Activated CD8-positive, alpha-beta memory T cell treated with anti-CD3 and anti-CD28 coated beads, Interleukin-2, amount 10 ng/mL, durations not matched to agents 7 days and 5 days (primary cell): ENCODE data around the gene SEC61A2. TPM values are rescaled to one million over a fixed set of nuclear protein-coding genes. Genes with fewer than 3 reads are reported as not detected.

Experiments
- ATAC-seq: fragments of 150-1000 bp; cut with Tn5 transposase; one replicate; pipeline ENCODE4 v1.10.0; 2021; ENCODE audit warnings: moderate library complexity
- CTCF ChIA-PET: fragments of 350-600 bp; sonication (Branson Sonifier 250); formaldehyde crosslinking; loops from one replicate; lab custom pipeline; 2021; ENCODE audit warnings: antibody characterized with exemption; lab: Charles Lee
- DNase-seq: peaks from one replicate; pipeline ENCODE4 v3.0.0-alpha.2; 2020
- H3K27ac Mint-ChIP-seq: one replicate; pipeline ENCODE4 v1.8.0; 2021; ENCODE audit warnings: mild to moderate bottlenecking, mixed read lengths
- H3K27me3 Mint-ChIP-seq: one replicate; pipeline ENCODE4 v1.8.0; 2021; ENCODE audit warnings: mixed read lengths
- H3K36me3 Mint-ChIP-seq: one replicate; pipeline ENCODE4 v1.8.0; 2021; ENCODE audit warnings: mild to moderate bottlenecking, mixed read lengths
- H3K4me1 Mint-ChIP-seq: one replicate; pipeline ENCODE4 v1.8.0; 2021; ENCODE audit warnings: mixed read lengths
- H3K4me3 Mint-ChIP-seq: one replicate; pipeline ENCODE4 v1.8.0; 2021; ENCODE audit warnings: mild to moderate bottlenecking, moderate library complexity, mixed read lengths
- H3K9me3 Mint-ChIP-seq: one replicate; pipeline ENCODE4 v1.8.0; 2022; ENCODE audit warnings: low read depth, mixed read lengths
- total RNA-seq, 2 experiments: library from RNA; stranded (reverse); gene quantifications; one replicate each; pipeline ENCODE4 v1.2.3, GENCODE V29; 2021

Gene SEC61A2
- total RNA-seq, 2 experiments from 2014 or later = 13.9 to 16.1 TPM

DNA sequence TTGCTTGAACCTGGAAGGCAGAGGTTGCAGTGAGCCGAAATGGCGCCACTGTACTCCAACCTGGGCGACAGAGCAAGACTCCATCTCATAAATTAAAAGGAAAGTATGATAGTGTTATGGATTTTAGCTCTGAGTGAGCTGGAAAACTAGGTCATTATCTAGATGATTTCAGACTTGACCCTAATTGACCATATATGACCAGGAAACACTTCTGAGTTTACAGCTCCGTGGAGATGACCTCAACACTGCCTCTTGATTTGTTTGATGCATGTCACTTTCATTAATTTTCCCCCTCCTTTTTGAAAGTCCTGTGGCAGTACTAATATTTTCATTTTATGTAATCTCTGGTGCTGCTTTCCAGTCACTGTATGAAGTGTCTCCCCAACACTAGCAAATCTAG, 7.8 kb upstream of the SEC61A2 start:
- ATAC-seq (no peak), DNase-seq (no peak)
- Mint-ChIP-seq H3K36me3 (peaks cover 46% of the 10 kb centered on the region), H3K4me1 (peaks cover 28% of the 10 kb centered on the region), H3K27me3 (no peaks in the 10 kb centered on the region), H3K4me3 (peak overlapping the region; percentile 62), H3K27ac (peak overlapping the region; percentile 93), H3K9me3 (no peaks in the 10 kb centered on the region)
- CTCF ChIA-PET = no interaction called here

DNA sequence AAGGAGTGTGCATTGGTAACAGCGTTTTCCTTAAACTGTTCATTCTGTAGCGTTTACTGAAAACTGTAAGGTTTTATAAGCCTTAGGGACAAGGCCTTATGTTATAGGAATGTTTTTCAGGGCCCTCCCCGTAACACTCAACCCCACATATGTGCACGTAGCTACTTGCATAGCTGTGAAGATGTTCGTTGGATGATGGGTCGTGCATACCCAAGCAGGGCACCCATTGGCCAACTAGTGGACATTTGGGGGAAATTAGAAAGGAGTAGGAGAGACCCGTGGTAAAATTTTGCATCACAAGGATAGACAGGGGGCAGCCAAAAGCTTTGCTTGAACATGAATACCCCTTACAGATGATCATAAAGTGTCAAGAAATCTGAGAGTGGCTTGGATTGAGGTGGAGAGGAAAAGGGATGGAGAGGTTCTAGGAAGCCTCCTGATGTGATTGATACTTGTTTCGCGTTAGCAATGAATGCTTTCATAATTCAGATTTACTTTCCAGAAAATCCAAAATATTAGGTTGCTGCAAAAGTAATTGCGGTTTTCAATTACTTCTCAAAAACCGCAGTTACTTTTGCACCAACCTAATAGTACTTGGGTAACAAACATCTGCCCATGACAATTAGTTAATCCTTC, 878 bp downstream of the SEC61A2 start:
- peaks cover 16% of the 10 kb centered on the region for H3K36me3 Mint-ChIP-seq
- ATAC-seq (peak; percentile 32), DNase-seq (peak; percentile 71)
- no peaks in the 10 kb centered on the region for H3K9me3 Mint-ChIP-seq
- peaks cover 27% of the 10 kb centered on the region for H3K4me1 Mint-ChIP-seq
- H3K27ac Mint-ChIP-seq = peak overlapping the region; percentile 87
- peak overlapping the region; percentile 89 for H3K4me3 Mint-ChIP-seq
- H3K27me3 Mint-ChIP-seq = no peaks in the 10 kb centered on the region
- CTCF ChIA-PET = interaction anchor here (1.1 to 1.6 kb wide), 4 partner anchors 48 to 347 kb away, joined by 3 to 9 read pairs (median 3); partner anchors contain the start of genes CDC123 and NUDT5

DNA sequence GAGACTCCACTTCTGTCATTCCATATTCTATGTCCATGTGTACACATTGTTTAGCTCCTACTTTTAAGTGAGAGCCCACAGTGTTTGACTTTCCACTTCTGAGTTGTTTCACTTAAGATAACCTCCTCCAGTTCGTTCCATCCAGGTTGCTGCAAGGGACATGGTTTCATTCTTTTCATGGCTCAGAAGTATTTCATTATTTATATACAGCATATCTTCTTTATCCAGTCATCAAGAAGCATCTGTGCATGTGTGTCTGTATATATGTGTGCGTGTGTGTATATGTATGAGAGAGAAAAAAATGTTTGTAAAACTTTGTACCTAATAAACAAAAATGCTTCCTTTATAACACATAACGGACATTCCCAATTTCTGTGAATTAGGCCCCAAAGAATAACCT, 6.2 kb downstream of the SEC61A2 start:
- H3K4me1 Mint-ChIP-seq = peaks cover 7% of the 10 kb centered on the region
- H3K36me3 Mint-ChIP-seq = peaks cover 24% of the 10 kb centered on the region
- DNase-seq (no peak), ATAC-seq (no peak)
- H3K27ac Mint-ChIP-seq = no peak overlapping the region
- no peaks in the 10 kb centered on the region for H3K9me3 Mint-ChIP-seq
- CTCF ChIA-PET = no interaction called here
- no peaks in the 10 kb centered on the region for H3K27me3 Mint-ChIP-seq
- no peak overlapping the region for H3K4me3 Mint-ChIP-seq

DNA sequence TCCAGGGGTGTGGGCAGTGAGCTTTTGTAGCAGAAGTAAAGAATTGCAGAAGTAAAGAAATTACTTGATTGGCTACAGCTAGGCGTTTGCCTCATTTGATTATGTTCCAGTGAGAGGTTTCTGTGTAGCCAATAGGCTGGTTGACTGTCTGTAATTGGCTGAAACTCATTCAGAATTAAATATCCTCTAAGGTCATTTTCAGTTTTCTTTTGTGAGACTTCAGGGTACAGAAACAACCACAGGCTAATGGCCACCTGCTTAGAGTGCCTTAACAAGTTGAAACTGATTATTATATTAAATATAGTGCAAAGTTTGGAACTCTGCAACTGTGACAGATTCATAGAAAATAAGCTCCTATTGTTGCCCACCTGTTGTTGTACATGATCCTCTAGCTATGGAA, 10.6 kb downstream of the SEC61A2 start:
- ATAC-seq = no peak
- Mint-ChIP-seq H3K9me3 (no peaks in the 10 kb centered on the region), H3K4me1 (peaks cover 1% of the 10 kb centered on the region), H3K36me3 (peaks cover 33% of the 10 kb centered on the region), H3K27me3 (no peaks in the 10 kb centered on the region), H3K27ac (no peak overlapping the region), H3K4me3 (no peak overlapping the region)
- CTCF ChIA-PET = interaction anchor here (0.6 kb wide), 1 partner anchor 952 kb away, joined by 3 read pairs; no protein-coding TSS in a partner anchor
- no peak for DNase-seq

DNA sequence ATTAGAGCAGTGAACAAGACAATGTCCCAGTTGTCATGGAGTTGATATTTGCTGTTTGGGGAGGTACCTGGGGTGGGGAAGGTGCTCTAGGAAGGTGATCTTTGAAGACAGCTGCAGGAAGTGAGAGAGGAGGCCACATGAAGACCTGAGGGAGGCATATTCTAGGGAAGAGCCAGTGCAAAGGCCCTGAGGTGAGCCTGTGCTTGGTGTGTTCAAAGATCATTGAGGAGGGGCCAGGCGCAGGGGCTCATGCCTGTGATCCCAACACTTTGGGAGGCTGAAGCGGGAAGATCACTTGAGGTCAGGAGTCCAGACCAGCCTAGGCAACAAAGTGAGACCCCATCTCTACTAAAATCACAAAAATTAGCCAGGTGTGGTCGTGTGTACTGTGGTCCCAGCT, 15.1 kb downstream of the SEC61A2 start:
- H3K27me3 Mint-ChIP-seq = no peaks in the 10 kb centered on the region
- H3K36me3 Mint-ChIP-seq = peaks cover 30% of the 10 kb centered on the region
- no peak overlapping the region for H3K27ac Mint-ChIP-seq

DNA sequence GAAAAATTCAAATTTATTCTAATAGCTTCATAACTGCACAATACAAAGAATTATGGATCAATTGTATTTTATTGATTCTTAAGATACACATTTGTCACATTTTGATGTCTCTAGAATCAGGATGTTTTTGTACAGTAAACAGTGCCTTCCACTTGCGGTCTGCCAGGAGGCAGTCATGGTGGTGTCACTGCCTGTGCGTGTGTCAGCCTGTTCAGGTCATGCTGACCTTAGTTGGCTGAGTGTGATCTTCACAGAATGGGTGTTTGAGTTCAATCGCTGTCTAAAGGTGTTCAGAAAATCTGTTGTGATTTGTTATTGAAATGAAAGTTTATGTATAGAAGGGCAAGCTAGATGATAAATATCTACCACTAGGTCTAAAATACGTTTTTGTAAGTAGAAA, 20.7 kb downstream of the SEC61A2 start:
- H3K36me3 Mint-ChIP-seq = peaks cover 19% of the 10 kb centered on the region
- ATAC-seq = no peak
- CTCF ChIA-PET = no interaction called here

More for the DNA sequence above, 15.1 kb downstream of the SEC61A2 start:
- DNase-seq = no peak
- H3K4me3 Mint-ChIP-seq = no peak overlapping the region
- CTCF ChIA-PET = no interaction called here
- H3K9me3 Mint-ChIP-seq = no peaks in the 10 kb centered on the region
- H3K4me1 Mint-ChIP-seq = no peaks in the 10 kb centered on the region
- no peak for ATAC-seq

DNA sequence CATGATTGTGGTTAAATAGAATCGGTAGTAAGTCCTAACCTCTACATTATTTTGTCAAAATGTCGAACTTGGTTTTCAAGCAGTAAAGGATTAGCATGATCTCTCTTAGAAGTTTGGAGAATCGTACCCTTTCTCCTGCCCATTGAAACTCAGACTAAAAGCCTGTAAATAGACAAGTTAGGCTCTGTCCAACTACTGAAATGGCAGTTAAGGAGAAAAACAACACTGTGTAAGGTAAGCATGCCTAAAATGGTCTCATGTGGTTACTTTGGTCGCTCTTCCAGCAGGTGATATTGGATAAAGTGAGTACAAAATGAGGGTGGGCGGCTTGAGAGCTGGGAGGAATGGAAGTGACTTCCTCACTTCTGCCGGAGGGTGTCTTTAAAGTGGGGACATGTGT, 25.0 kb downstream of the SEC61A2 start:
- Mint-ChIP-seq H3K4me3 (no peak overlapping the region), H3K9me3 (no peaks in the 10 kb centered on the region), H3K27me3 (no peaks in the 10 kb centered on the region), H3K27ac (no peak overlapping the region), H3K36me3 (peaks cover 13% of the 10 kb centered on the region), H3K4me1 (no peaks in the 10 kb centered on the region)
- CTCF ChIA-PET = interaction anchor here (2.1 kb wide), 1 partner anchor 13 kb away, joined by 6 read pairs; no protein-coding TSS in a partner anchor
- no peak for ATAC-seq
- peak; percentile 15 for DNase-seq

More for the DNA sequence above, 20.7 kb downstream of the SEC61A2 start:
- no peaks in the 10 kb centered on the region for H3K4me1 Mint-ChIP-seq
- no peak overlapping the region for H3K27ac Mint-ChIP-seq
- DNase-seq = no peak
- no peak overlapping the region for H3K4me3 Mint-ChIP-seq
- no peaks in the 10 kb centered on the region for H3K27me3 Mint-ChIP-seq
- H3K9me3 Mint-ChIP-seq = no peaks in the 10 kb centered on the region

DNA sequence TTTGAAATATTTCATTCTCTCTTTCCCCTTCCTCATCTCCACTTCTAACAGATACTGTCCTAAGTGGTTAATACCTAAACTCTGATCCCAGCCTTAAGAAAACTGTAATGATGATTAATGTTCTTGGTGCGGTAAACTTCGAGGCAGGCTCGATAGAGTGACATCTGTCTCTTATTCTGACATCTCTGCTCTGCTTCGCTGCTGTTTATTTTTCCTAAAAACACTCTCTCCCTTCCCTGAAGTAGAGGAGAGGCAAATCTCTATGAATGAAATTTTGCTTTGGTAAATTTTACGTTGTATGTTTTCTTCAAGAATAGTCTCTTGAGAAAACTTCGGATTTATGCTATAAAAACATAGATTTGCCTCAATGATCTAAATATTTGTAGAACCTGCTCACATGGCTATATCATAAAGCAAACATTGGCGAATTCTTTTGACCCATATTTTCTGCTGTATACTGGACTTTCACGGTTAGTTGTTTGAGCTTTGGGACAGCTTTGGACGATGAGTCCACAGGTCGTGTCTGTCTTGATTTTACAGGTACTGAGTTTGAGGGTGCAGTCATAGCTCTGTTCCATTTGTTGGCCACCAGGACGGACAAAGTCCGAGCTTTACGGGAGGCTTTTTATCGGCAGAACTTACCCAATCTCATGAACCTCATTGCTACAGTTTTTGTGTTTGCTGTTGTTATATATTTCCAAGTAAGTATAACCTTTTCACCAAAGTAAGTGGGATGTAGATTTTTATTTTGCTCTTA, 27.1 kb downstream of the SEC61A2 start:
- H3K27ac Mint-ChIP-seq = no peak overlapping the region

DNA sequence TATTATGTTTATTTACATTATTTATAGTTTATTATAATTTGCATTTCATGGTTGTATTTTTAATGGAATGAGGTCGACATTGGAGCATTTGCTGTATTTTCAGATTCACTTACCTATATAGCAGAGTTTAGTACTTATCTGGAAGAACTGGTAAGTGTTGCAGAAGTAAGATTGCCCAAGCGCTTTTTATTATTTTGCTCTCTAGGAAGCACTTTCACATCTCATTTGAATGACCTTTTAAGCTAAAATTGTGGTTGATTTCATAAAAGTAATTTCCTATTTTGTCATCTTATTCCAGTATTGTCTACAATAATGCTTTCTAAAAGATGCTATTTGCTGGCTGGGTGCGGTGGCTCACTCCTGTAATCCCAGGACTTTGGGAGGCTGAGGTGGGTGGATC, 28.6 kb downstream of the SEC61A2 start:
- Mint-ChIP-seq H3K4me3 (no peak overlapping the region), H3K9me3 (no peaks in the 10 kb centered on the region), H3K27me3 (no peaks in the 10 kb centered on the region), H3K27ac (no peak overlapping the region), H3K4me1 (no peaks in the 10 kb centered on the region), H3K36me3 (peaks cover 27% of the 10 kb centered on the region)
- ATAC-seq (no peak), DNase-seq (no peak)
- CTCF ChIA-PET = interaction anchor here (1.6 kb wide), 1 partner anchor 9 kb away, joined by 3 read pairs; no protein-coding TSS in a partner anchor

More for the DNA sequence above, 27.1 kb downstream of the SEC61A2 start:
- peaks cover 14% of the 10 kb centered on the region for H3K36me3 Mint-ChIP-seq
- CTCF ChIA-PET = interaction anchor here (1.6 kb wide), 1 partner anchor 11 kb away, joined by 3 read pairs; no protein-coding TSS in a partner anchor
- no peaks in the 10 kb centered on the region for H3K4me1 Mint-ChIP-seq
- peak; percentile 12 for DNase-seq
- no peak overlapping the region for H3K4me3 Mint-ChIP-seq
- no peak for ATAC-seq
- no peaks in the 10 kb centered on the region for H3K9me3 Mint-ChIP-seq
- H3K27me3 Mint-ChIP-seq = no peaks in the 10 kb centered on the region

DNA sequence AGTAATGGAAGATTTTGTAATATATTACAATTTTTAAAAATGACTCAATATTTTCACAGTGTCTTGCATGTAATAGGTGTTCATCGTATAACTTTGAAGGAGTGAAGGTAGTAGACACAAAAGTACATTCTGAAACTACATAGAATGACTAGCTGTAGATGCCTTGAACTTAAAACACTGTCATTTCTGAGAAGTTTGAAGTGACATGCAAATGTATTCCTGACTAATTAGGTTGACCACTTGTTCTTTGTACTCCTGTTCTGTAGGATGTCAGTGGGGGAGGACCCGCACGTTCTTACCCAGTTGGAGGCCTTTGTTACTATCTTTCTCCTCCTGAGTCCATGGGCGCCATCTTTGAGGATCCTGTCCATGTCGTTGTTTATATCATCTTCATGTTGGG, 31.2 kb downstream of the SEC61A2 start:
- Mint-ChIP-seq H3K27me3 (no peaks in the 10 kb centered on the region), H3K27ac (no peak overlapping the region), H3K4me1 (no peaks in the 10 kb centered on the region), H3K36me3 (peaks cover 38% of the 10 kb centered on the region), H3K4me3 (no peak overlapping the region), H3K9me3 (no peaks in the 10 kb centered on the region)
- CTCF ChIA-PET = interaction anchor here (0.5 kb wide), 1 partner anchor 13 kb away, joined by 3 read pairs; no protein-coding TSS in a partner anchor
- ATAC-seq = no peak
- DNase-seq = peak; percentile 36

DNA sequence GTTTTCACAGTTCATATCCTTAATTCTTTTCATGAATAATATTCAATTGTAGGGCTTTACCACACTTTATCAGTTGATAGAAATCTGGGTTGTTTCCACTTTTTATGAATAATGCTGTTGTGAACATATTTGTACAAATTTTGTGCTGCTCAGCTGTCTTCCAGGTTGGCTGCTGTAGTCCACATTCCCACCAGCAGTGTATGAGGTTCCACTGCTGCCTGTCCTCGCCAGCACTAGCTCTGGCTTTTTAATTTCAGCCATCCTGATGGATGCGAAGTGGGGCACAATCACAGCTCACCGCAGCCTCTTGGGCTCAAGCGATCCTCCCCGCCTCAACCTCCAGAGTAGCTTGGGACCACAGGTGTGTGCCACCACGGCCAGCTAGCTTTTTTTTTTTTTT, 33.5 kb downstream of the SEC61A2 start:
- no peaks in the 10 kb centered on the region for H3K4me1 Mint-ChIP-seq
- peaks cover 50% of the 10 kb centered on the region for H3K36me3 Mint-ChIP-seq
- no peaks in the 10 kb centered on the region for H3K27me3 Mint-ChIP-seq
- ATAC-seq (no peak), DNase-seq (peak; percentile 23)
- H3K9me3 Mint-ChIP-seq = no peaks in the 10 kb centered on the region
- H3K4me3 Mint-ChIP-seq = no peak overlapping the region
- CTCF ChIA-PET = no interaction called here
- H3K27ac Mint-ChIP-seq = no peak overlapping the region

DNA sequence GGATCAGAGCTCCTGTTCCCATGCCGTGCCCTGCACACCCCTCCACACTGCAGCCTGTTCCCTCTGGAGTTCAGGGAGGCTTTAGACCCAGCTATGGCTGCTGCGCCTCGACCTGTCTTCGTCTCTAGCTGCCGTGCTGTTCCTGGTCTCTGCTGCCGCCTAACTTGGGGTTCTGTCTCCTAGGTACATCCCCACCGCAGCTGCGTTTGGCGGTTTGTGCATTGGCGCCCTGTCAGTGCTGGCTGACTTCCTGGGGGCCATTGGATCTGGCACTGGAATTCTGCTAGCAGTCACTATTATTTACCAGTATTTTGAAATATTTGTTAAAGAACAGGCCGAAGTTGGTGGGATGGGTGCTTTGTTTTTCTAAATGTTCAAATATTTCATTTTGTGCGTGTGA, 34.6 kb downstream of the SEC61A2 start:
- Mint-ChIP-seq H3K27ac (no peak overlapping the region), H3K9me3 (no peaks in the 10 kb centered on the region), H3K4me3 (no peak overlapping the region), H3K27me3 (no peaks in the 10 kb centered on the region), H3K4me1 (no peaks in the 10 kb centered on the region), H3K36me3 (peaks cover 53% of the 10 kb centered on the region)
- ATAC-seq (no peak), DNase-seq (no peak)
- CTCF ChIA-PET = no interaction called here

DNA sequence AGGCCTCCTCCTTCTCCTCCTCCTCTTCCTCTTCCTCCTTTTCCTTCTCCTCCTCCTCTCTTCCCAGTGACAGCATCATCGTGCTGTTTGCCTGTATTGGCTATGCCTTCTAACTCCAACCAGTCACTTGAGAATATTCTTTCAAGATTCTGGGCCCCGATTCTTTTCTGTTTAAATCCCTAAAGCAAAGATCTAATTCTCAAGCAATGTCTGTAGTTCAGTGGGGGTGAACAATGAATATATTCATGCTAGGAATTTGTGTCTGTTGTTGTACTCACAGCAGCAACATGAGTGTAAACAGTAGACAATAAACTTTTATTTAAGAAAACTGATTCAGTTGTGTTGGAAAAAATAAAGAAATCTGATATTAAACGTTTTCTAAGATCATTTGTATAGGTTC, 35.6 kb downstream of the SEC61A2 start:
- ATAC-seq = no peak
- Mint-ChIP-seq H3K9me3 (no peaks in the 10 kb centered on the region), H3K4me3 (no peak overlapping the region), H3K4me1 (no peaks in the 10 kb centered on the region), H3K27ac (peak overlapping the region; percentile 10), H3K27me3 (no peaks in the 10 kb centered on the region), H3K36me3 (peaks cover 57% of the 10 kb centered on the region)
- CTCF ChIA-PET = no interaction called here
- no peak for DNase-seq
